Neural cell (in vitro differentiated cells): ENCODE measurements around the gene LPAR1. TPM values are rescaled to one million over a fixed set of nuclear protein-coding genes. Genes with fewer than 3 reads are reported as not detected.

Experiments used
- H2AFZ ChIP-seq: fragments of 200-600, 300-800 bp; sonication (generic), shearing (Covaris generic); 2 replicates; pipeline ENCODE4 v1.6.0; 2014; ENCODE audit warnings: low read depth, mild to moderate bottlenecking, antibody characterized with exemption, low read length, moderate library complexity
- H3F3A ChIP-seq: fragments of 200-600 bp; shearing (Covaris generic); 2 replicates; pipeline ENCODE4 v1.6.1; 2016; ENCODE audit warnings: mild to moderate bottlenecking, moderate library complexity, mixed read lengths, antibody characterized with exemption, low read length; ENCODE audit not compliant: insufficient read depth, poor library complexity, severe bottlenecking
- H3K27ac ChIP-seq: fragments of 200-600, 300-800 bp; sonication (generic), shearing (Covaris generic); 2 replicates; pipeline ENCODE4 v1.5.1; 2014; ENCODE audit warnings: mild to moderate bottlenecking, low read length, moderate library complexity
- H3K27me3 ChIP-seq: fragments of 300-800, 200-600 bp; sonication (generic), shearing (Covaris generic); 2 replicates; pipeline ENCODE4 v1.6.0; 2014; ENCODE audit warnings: mild to moderate bottlenecking, low read depth, low read length, moderate library complexity; ENCODE audit not compliant: insufficient read depth
- H3K36me3 ChIP-seq: fragments of 300-800, 200-600 bp; sonication (generic), shearing (Covaris generic); 2 replicates; pipeline ENCODE4 v1.5.1; 2014; ENCODE audit warnings: mild to moderate bottlenecking, antibody characterized with exemption, low read length, moderate library complexity; ENCODE audit not compliant: insufficient read depth
- H3K4me2 ChIP-seq: fragments of 300-800, 200-600 bp; sonication (generic), shearing (Covaris generic); 2 replicates; pipeline ENCODE4 v1.6.0; 2014; ENCODE audit warnings: mild to moderate bottlenecking, low read length
- H3K4me3 ChIP-seq: fragments of 300-800, 200-600 bp; sonication (generic), shearing (Covaris generic); 2 replicates; pipeline ENCODE4 v1.5.1; 2014; ENCODE audit warnings: mild to moderate bottlenecking, low read length, moderate library complexity
- H3K79me2 ChIP-seq: fragments of 200-600 bp; shearing (Covaris generic); replicated peaks from 2 replicates; pipeline ENCODE4 v1.6.0; 2014; ENCODE audit warnings: mild to moderate bottlenecking, low read length, moderate library complexity; ENCODE audit not compliant: insufficient read depth
- H3K9ac ChIP-seq: fragments of 300-800, 200-600 bp; sonication (generic), shearing (Covaris generic); 2 replicates; pipeline ENCODE4 v1.6.1; 2016; ENCODE audit warnings: mild to moderate bottlenecking, low read length, mixed read lengths
- H3K9me2 ChIP-seq: fragments of 200-600 bp; shearing (Covaris generic); 2 replicates; pipeline ENCODE4 v1.6.1; 2016; ENCODE audit warnings: mild to moderate bottlenecking, low read length, mixed read lengths; ENCODE audit not compliant: insufficient read depth
- H3K9me3 ChIP-seq: fragments of 200-600, 300-800 bp; sonication (generic), shearing (Covaris generic); 2 replicates; pipeline ENCODE4 v1.6.1; 2016; ENCODE audit warnings: mild to moderate bottlenecking, mixed run types, low read length, moderate library complexity, mixed read lengths
- H4K20me1 ChIP-seq: fragments of 200-600 bp; shearing (Covaris generic); 2 replicates; pipeline ENCODE4 v1.6.1; 2016; ENCODE audit warnings: mild to moderate bottlenecking, mixed run types; ENCODE audit not compliant: insufficient read depth
- CTCF ChIP-seq: fragments of 450-650 bp; IDR thresholded peaks from 2 replicates; pipeline ENCODE4 v1.5.1; 2014; ENCODE audit warnings: antibody characterized with exemption, mild to moderate bottlenecking, moderate library complexity; ENCODE audit not compliant: poor library complexity, severe bottlenecking
- EP300 ChIP-seq: fragments of 450-650 bp; conservative IDR thresholded peaks from 2 replicates; pipeline ENCODE4 v1.6.1; 2014; ENCODE audit warnings: antibody characterized with exemption, mild to moderate bottlenecking, moderate library complexity; ENCODE audit not compliant: poor library complexity, severe bottlenecking
- EZH2 ChIP-seq: fragments of 200-600, 300-800 bp; shearing (Covaris generic), sonication (generic); IDR thresholded peaks from 2 replicates; pipeline ENCODE4 v1.6.1; 2014; ENCODE audit warnings: antibody characterized with exemption, low read length, borderline replicate concordance, mild to moderate bottlenecking; ENCODE audit not compliant: insufficient read depth, poor library complexity, severe bottlenecking
- MXI1 ChIP-seq: fragments of 450-650 bp; conservative IDR thresholded peaks from 2 replicates; pipeline ENCODE4 v1.6.1; 2014; ENCODE audit warnings: antibody characterized with exemption, mild to moderate bottlenecking; ENCODE audit not compliant: poor library complexity, severe bottlenecking
- POLR2AphosphoS5 ChIP-seq: IDR thresholded peaks from 2 replicates; pipeline ENCODE4 v1.6.1; 2012
- RAD21 ChIP-seq: fragments of 450-650 bp; conservative IDR thresholded peaks from 2 replicates; pipeline ENCODE4 v1.6.1; 2014; ENCODE audit warnings: antibody characterized with exemption, mild to moderate bottlenecking, moderate library complexity
- REST ChIP-seq: IDR thresholded peaks from 2 replicates; pipeline ENCODE4 v1.6.1; 2012; ENCODE audit warnings: borderline replicate concordance
- SMC3 ChIP-seq: fragments of 450-650 bp; conservative IDR thresholded peaks from 2 replicates; pipeline ENCODE4 v1.6.1; 2014; ENCODE audit warnings: antibody characterized with exemption, mild to moderate bottlenecking, moderate library complexity; ENCODE audit not compliant: poor library complexity
- TAF1 ChIP-seq: IDR thresholded peaks from 2 replicates; pipeline ENCODE4 v1.6.1; 2012; ENCODE audit warnings: low read depth
- polyA plus RNA-seq: library from polyadenylated mRNA; depleted of rRNA; stranded (reverse); fragments of >200 nt; gene quantifications from 2 replicates; pipeline ENCODE4 v1.2.3, GENCODE V29; 2014

Gene LPAR1
- polyA plus RNA-seq, 1 donor from 2014 or later, result 0.54 TPM

- no peak for TF ChIP-seq RAD21
- Histone ChIP-seq H3K9me2 (no peaks in the 10 kb centered on the region), H3K4me3 (no peak overlapping the region), H3K27ac (no peak overlapping the region), H2AFZ (no peak overlapping the region), H3K27me3 (no peaks in the 10 kb centered on the region), H3K4me2 (no peak overlapping the region), H3K36me3 (no peaks in the 10 kb centered on the region), H3K79me2 (no peaks in the 10 kb centered on the region), H3F3A (no peaks in the 10 kb centered on the region), H4K20me1 (no peaks in the 10 kb centered on the region), H3K9ac (no peak overlapping the region), H3K9me3 (no peaks in the 10 kb centered on the region)
Measured at GRCh38 chr9:110935829-110936228, 102.4 kb downstream of the LPAR1 start.

- no peaks in the 10 kb centered on the region for H3K27me3 ChIP-seq
- H3K4me2 ChIP-seq, result no peak overlapping the region
- H3K27ac ChIP-seq, result no peak overlapping the region
- no peak overlapping the region for H3K4me3 ChIP-seq
- H3K36me3 ChIP-seq, result no peaks in the 10 kb centered on the region
- no peaks in the 10 kb centered on the region for H3K9me2 ChIP-seq
- no peaks in the 10 kb centered on the region for H3K79me2 ChIP-seq
- TF ChIP-seq TAF1 (no peak), REST (no peak), CTCF (no peak), EP300 (no peak), RAD21 (no peak), SMC3 (no peak), POLR2AphosphoS5 (no peak), EZH2 (no peak), MXI1 (no peak)
- H2AFZ ChIP-seq, result no peak overlapping the region
- no peaks in the 10 kb centered on the region for H4K20me1 ChIP-seq
- H3K9ac ChIP-seq, result no peak overlapping the region
- no peaks in the 10 kb centered on the region for H3F3A ChIP-seq
- H3K9me3 ChIP-seq, result no peaks in the 10 kb centered on the region
Measured at GRCh38 chr9:110933350-110934001, 104.8 kb downstream of the LPAR1 start.

GRCh38 chr9:110932863-110933262 lies 105.4 kb downstream of the LPAR1 start:
- no peaks in the 10 kb centered on the region for H3K9me2 ChIP-seq
- no peaks in the 10 kb centered on the region for H4K20me1 ChIP-seq
- no peaks in the 10 kb centered on the region for H3K79me2 ChIP-seq
- H2AFZ ChIP-seq, result no peak overlapping the region
- H3K4me2 ChIP-seq, result no peak overlapping the region
- H3K9ac ChIP-seq, result no peak overlapping the region
- H3K9me3 ChIP-seq, result no peaks in the 10 kb centered on the region
- H3K36me3 ChIP-seq, result no peaks in the 10 kb centered on the region
- TF ChIP-seq RAD21, result no peak
- TF ChIP-seq TAF1, result no peak
- TF ChIP-seq EP300, result no peak
- TF ChIP-seq MXI1, result no peak
- TF ChIP-seq REST, result no peak
- TF ChIP-seq POLR2AphosphoS5, result no peak
- TF ChIP-seq SMC3, result no peak
- no peak for TF ChIP-seq CTCF
- no peak for TF ChIP-seq EZH2
- no peaks in the 10 kb centered on the region for H3K27me3 ChIP-seq
- H3K27ac ChIP-seq, result no peak overlapping the region
- no peaks in the 10 kb centered on the region for H3F3A ChIP-seq
- H3K4me3 ChIP-seq, result no peak overlapping the region
